ENCODE measurements around the gene NFKBIL1.
"Not testable (repeated sequence)": the region's sequence is repeated elsewhere in the genome, so short reads cannot be mapped to it uniquely, and the experiment has no call there.

Gene NFKBIL1

DNA sequence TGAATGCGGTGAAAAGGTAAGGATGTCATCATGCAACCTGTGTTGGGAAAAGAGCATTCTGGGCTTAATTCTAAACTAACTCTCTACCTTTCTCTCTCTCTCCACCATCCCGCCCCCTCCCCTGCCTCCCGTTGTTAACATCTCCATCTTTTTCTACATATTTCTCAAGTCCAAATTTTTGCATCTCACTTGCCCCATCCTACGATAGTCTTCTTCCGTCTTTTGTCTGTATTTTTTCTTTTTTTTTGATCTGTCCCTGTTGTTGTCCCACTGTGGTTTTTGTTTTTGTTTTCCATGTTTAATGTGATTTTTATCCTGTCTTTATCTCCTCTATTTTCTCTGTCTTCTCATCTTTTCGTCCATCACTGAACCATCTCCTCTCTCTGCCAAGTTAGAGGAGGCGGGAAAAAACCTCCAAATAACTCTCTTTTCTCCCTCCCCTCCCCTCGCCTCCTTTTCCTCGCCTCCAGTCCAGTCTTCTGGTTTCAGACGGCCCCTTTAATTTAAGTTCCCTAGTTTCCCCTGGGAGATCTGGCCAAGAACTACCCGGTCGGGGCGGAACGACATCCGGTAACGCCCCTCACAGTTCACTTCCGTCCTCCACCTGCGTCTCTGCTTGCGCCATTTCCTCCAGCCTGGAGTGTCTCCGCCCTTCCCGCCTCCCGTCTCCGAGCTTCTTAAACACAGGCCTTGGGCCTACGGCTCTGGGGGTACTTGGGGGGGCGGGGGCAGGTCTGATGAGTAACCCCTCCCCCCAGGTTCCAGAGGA lies at the start of gene NFKBIL1:
NFKBIL1 (plus strand) TSS at position 651 of the 769 bp plus-strand sequence; CDS start at position 738, 87 bp downstream.
- Histone ChIP-seq H3K27ac (ENCODE audit: low read length) (peak within 1 kb of the TSS; percentile 72), H3K9me3 (ENCODE audit: control insufficient read depth in 1 of 2, low read length in 2 of 2) (no peaks in the 10 kb centered on the region), H3K36me3 (ENCODE audit: control insufficient read depth in 1 of 2, insufficient read depth in 2 of 2, low read length in 2 of 2) (peaks cover 7 to 13% of the 10 kb centered on the region in 2 donors), H3K27me3 (ENCODE audit: low read depth, low read length) (no peaks in the 10 kb centered on the region), H3K4me1 (ENCODE audit: control insufficient read depth in 1 of 2, insufficient read depth in 2 of 2, low read length in 2 of 2) (peaks cover 4 to 22% of the 10 kb centered on the region in 2 donors), H3K4me3 (ENCODE audit: low read depth in 1 of 2, low read length in 2 of 2) (peak within 1 kb of the TSS; percentile 61 to 74)

- H3K9me3 ChIP-seq (ENCODE audit: control insufficient read depth in 1 of 2, low read length in 2 of 2), result no peaks in the 10 kb centered on the region
- no peaks in the 10 kb centered on the region for H3K27me3 ChIP-seq (ENCODE audit: low read depth, low read length)
- H3K27ac ChIP-seq (ENCODE audit: low read length), result no peak overlapping the region
- H3K36me3 ChIP-seq (ENCODE audit: control insufficient read depth in 1 of 2, insufficient read depth in 2 of 2, low read length in 2 of 2), result no peaks in the 10 kb centered on the region
- H3K4me1 ChIP-seq (ENCODE audit: control insufficient read depth in 1 of 2, insufficient read depth in 2 of 2, low read length in 2 of 2), result peaks cover 0 to 20% of the 10 kb centered on the region in 2 donors
- H3K4me3 ChIP-seq (ENCODE audit: low read depth in 1 of 2, low read length in 2 of 2), result no peak overlapping the region
These were observed 48.7 kb upstream of the NFKBIL1 start for GRCh38 chr6:31498748-31499147.

DNA sequence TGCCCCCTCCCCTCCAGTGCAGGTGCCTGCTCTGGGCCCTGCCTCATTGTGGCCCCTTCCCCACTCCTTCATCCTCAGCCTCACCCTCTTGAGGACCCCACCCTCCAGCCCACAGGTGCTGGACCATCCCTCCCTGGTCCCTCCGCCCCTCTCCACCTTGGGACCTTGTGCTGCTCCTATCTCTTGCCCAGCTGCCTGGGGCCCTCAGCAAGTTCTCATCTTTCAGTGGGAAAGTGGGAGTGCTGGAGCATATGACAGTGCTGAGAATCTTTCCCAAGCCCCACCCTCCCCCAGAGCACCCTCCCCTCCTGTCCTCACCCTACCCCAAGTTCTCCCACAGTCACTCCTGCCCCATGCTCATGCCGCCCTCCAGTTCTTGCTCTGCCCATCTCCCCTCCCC lies 47.8 kb upstream of the NFKBIL1 start:
- H3K27ac ChIP-seq (ENCODE audit: low read length); H3K4me3 ChIP-seq (ENCODE audit: low read depth in 1 of 2, low read length in 2 of 2); H3K9me3 ChIP-seq (ENCODE audit: control insufficient read depth in 1 of 2, low read length in 2 of 2); H3K27me3 ChIP-seq (ENCODE audit: low read depth, low read length); H3K36me3 ChIP-seq (ENCODE audit: control insufficient read depth in 1 of 2, insufficient read depth in 2 of 2, low read length in 2 of 2): not testable (repeated sequence)
- peaks cover 0 to 15% of the 10 kb centered on the region in 2 donors for H3K4me1 ChIP-seq (ENCODE audit: control insufficient read depth in 1 of 2, insufficient read depth in 2 of 2, low read length in 2 of 2)

GRCh38 chr6:31502586-31502985 lies 44.8 kb upstream of the NFKBIL1 start:
- Histone ChIP-seq H3K27me3 (ENCODE audit: low read depth, low read length) (no peaks in the 10 kb centered on the region), H3K4me1 (ENCODE audit: control insufficient read depth in 1 of 2, insufficient read depth in 2 of 2, low read length in 2 of 2) (peaks cover 0 to 9% of the 10 kb centered on the region in 2 donors), H3K4me3 (ENCODE audit: low read depth in 1 of 2, low read length in 2 of 2) (no peak overlapping the region), H3K9me3 (ENCODE audit: control insufficient read depth in 1 of 2, low read length in 2 of 2) (no peaks in the 10 kb centered on the region), H3K36me3 (ENCODE audit: control insufficient read depth in 1 of 2, insufficient read depth in 2 of 2, low read length in 2 of 2) (peaks cover 0 to 6% of the 10 kb centered on the region in 2 donors), H3K27ac (ENCODE audit: low read length) (no peak overlapping the region)

DNA sequence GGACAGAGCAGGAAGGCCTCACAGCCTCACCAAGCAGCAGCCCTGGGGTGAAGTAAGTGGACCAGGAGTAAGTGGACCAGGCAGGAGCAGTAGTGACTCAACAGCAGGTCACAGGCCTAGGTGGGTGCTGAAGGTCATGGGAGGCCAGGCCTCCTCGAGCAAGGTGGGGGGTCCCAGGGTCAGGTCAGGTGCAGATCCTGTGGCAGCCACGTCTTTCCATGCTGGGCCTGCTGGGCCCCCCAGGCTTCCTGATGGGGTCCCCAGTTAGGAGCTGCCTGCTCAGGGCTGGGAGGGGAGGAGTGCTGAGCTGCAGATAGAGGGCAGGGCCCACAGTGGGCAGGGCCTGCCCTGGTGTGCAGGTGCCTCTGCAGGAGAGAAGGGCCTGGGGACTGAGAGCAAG lies 38.4 kb upstream of the NFKBIL1 start:
- H3K36me3 ChIP-seq (ENCODE audit: control insufficient read depth in 1 of 2, insufficient read depth in 2 of 2, low read length in 2 of 2); H3K9me3 ChIP-seq (ENCODE audit: control insufficient read depth in 1 of 2, low read length in 2 of 2); H3K27ac ChIP-seq (ENCODE audit: low read length); H3K4me1 ChIP-seq (ENCODE audit: control insufficient read depth in 1 of 2, insufficient read depth in 2 of 2, low read length in 2 of 2); H3K4me3 ChIP-seq (ENCODE audit: low read depth in 1 of 2, low read length in 2 of 2); H3K27me3 ChIP-seq (ENCODE audit: low read depth, low read length): not testable (repeated sequence)

DNA sequence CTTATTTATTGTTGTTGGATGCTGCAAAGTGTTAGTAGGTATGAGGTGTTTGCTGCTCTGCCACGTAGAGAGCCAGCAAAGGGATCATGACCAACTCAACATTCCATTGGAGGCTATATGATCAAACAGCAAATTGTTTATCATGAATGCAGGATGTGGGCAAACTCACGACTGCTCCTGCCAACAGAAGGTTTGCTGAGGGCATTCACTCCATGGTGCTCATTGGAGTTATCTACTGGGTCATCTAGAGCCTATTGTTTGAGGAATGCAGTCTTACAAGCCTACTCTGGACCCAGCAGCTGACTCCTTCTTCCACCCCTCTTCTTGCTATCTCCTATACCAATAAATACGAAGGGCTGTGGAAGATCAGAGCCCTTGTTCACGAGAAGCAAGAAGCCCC lies 37.4 kb upstream of the NFKBIL1 start:
- no peak overlapping the region for H3K27ac ChIP-seq (ENCODE audit: low read length)
- no peaks in the 10 kb centered on the region for H3K9me3 ChIP-seq (ENCODE audit: control insufficient read depth in 1 of 2, low read length in 2 of 2)
- no peaks in the 10 kb centered on the region for H3K27me3 ChIP-seq (ENCODE audit: low read depth, low read length)
- H3K4me1 ChIP-seq (ENCODE audit: control insufficient read depth in 1 of 2, insufficient read depth in 2 of 2, low read length in 2 of 2), result no peaks in the 10 kb centered on the region
- no peak overlapping the region for H3K4me3 ChIP-seq (ENCODE audit: low read depth in 1 of 2, low read length in 2 of 2)
- H3K36me3 ChIP-seq (ENCODE audit: control insufficient read depth in 1 of 2, insufficient read depth in 2 of 2, low read length in 2 of 2), result peaks cover 0 to 6% of the 10 kb centered on the region in 2 donors

GRCh38 chr6:31513456-31514165 lies 33.8 kb upstream of the NFKBIL1 start:
- no peak overlapping the region for H3K27ac ChIP-seq (ENCODE audit: low read length)
- H3K9me3 ChIP-seq (ENCODE audit: control insufficient read depth in 1 of 2, low read length in 2 of 2), result no peaks in the 10 kb centered on the region
- H3K27me3 ChIP-seq (ENCODE audit: low read depth, low read length), result no peaks in the 10 kb centered on the region
- no peaks in the 10 kb centered on the region for H3K4me1 ChIP-seq (ENCODE audit: control insufficient read depth in 1 of 2, insufficient read depth in 2 of 2, low read length in 2 of 2)
- no peaks in the 10 kb centered on the region for H3K36me3 ChIP-seq (ENCODE audit: control insufficient read depth in 1 of 2, insufficient read depth in 2 of 2, low read length in 2 of 2)
- no peak overlapping the region for H3K4me3 ChIP-seq (ENCODE audit: low read depth in 1 of 2, low read length in 2 of 2)

GRCh38 chr6:31521835-31522234 lies 25.6 kb upstream of the NFKBIL1 start:
- no peaks in the 10 kb centered on the region for H3K9me3 ChIP-seq (ENCODE audit: control insufficient read depth in 1 of 2, low read length in 2 of 2)
- H3K36me3 ChIP-seq (ENCODE audit: control insufficient read depth in 1 of 2, insufficient read depth in 2 of 2, low read length in 2 of 2), result no peaks in the 10 kb centered on the region
- H3K4me1 ChIP-seq (ENCODE audit: control insufficient read depth in 1 of 2, insufficient read depth in 2 of 2, low read length in 2 of 2), result no peaks in the 10 kb centered on the region
- no peaks in the 10 kb centered on the region for H3K27me3 ChIP-seq (ENCODE audit: low read depth, low read length)
- H3K4me3 ChIP-seq (ENCODE audit: low read depth in 1 of 2, low read length in 2 of 2), result no peak overlapping the region
- no peak overlapping the region for H3K27ac ChIP-seq (ENCODE audit: low read length)

GRCh38 chr6:31525553-31525931 lies 21.9 kb upstream of the NFKBIL1 start:
- Histone ChIP-seq H3K4me1 (ENCODE audit: control insufficient read depth in 1 of 2, insufficient read depth in 2 of 2, low read length in 2 of 2) (no peaks in the 10 kb centered on the region), H3K9me3 (ENCODE audit: control insufficient read depth in 1 of 2, low read length in 2 of 2) (no peaks in the 10 kb centered on the region), H3K4me3 (ENCODE audit: low read depth in 1 of 2, low read length in 2 of 2) (no peak overlapping the region), H3K27ac (ENCODE audit: low read length) (no peak overlapping the region), H3K36me3 (ENCODE audit: control insufficient read depth in 1 of 2, insufficient read depth in 2 of 2, low read length in 2 of 2) (peaks cover 9 to 10% of the 10 kb centered on the region in 2 donors), H3K27me3 (ENCODE audit: low read depth, low read length) (no peaks in the 10 kb centered on the region)

DNA sequence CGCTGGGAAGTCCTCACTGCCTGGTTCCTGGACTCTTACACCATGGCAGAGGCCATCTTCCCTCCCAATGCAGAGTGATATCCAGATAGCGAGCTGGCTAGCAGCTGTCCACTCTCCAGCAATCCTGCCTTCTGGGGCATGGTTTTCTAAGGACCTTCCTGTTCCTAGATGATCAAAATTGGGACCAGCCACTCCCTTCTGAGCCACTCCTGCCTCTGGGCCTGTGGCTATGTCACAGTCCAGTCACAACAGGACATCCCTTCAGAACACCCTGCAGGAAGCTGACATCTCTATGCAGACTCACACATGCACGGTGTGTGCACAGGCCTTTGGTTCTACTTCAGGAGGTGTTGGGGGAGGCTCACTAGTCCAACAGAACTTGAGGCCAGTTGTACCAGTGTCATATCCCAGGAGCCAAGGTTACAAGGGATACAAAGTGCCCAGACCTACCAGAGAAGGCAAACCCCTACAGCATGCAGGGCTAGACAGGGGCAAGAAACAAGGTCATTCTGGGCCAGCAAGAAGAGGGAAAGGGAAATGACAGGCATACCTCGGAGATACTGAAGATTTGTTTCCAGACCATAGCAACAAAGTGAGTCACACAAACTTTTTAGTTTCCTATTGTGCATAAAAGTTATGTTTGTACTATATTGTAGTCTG lies 21.3 kb upstream of the NFKBIL1 start:
- H3K9me3 ChIP-seq (ENCODE audit: control insufficient read depth in 1 of 2, low read length in 2 of 2), result no peaks in the 10 kb centered on the region
- no peaks in the 10 kb centered on the region for H3K4me1 ChIP-seq (ENCODE audit: control insufficient read depth in 1 of 2, insufficient read depth in 2 of 2, low read length in 2 of 2)
- no peak overlapping the region for H3K27ac ChIP-seq (ENCODE audit: low read length)
- no peaks in the 10 kb centered on the region for H3K27me3 ChIP-seq (ENCODE audit: low read depth, low read length)
- no peak overlapping the region for H3K4me3 ChIP-seq (ENCODE audit: low read depth in 1 of 2, low read length in 2 of 2)
- peaks cover 14 to 16% of the 10 kb centered on the region in 2 donors for H3K36me3 ChIP-seq (ENCODE audit: control insufficient read depth in 1 of 2, insufficient read depth in 2 of 2, low read length in 2 of 2)

DNA sequence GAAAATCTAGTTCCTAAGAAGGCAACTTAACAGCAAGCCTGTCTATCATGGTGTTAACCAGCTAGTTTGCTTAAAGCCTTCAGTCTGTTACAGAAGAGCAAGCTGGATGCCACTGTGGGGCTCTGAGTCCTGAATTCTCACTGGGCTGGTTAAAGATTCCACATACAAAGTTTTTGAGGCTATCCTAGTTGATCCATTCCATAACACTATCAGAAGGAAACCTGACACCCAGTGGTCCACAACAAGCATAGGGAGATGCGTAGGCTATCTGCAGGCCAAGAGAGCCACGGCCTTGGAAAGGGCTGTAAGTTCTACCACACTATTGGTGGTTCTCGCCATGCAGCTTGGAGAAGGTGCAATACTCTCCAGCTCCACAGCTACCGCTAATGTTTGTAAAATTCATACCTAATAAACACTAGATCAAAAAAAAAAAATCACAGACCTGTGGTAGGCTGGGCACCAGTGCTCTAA lies 19.1 kb upstream of the NFKBIL1 start:
- Histone ChIP-seq H3K27me3 (ENCODE audit: low read depth, low read length) (no peaks in the 10 kb centered on the region), H3K9me3 (ENCODE audit: control insufficient read depth in 1 of 2, low read length in 2 of 2) (no peaks in the 10 kb centered on the region), H3K4me1 (ENCODE audit: control insufficient read depth in 1 of 2, insufficient read depth in 2 of 2, low read length in 2 of 2) (no peaks in the 10 kb centered on the region), H3K36me3 (ENCODE audit: control insufficient read depth in 1 of 2, insufficient read depth in 2 of 2, low read length in 2 of 2) (peaks cover 23 to 34% of the 10 kb centered on the region in 2 donors), H3K4me3 (ENCODE audit: low read depth in 1 of 2, low read length in 2 of 2) (no peak overlapping the region), H3K27ac (ENCODE audit: low read length) (no peak overlapping the region)

Measured in muscle layer of duodenum (tissue), 2 donors.